KG1 (cell line): ENCODE data around the gene ADAMTS14.
A peak's percentile ranks its signal among the peaks of the same experiment; 100 is the strongest.
"Not testable (repeated sequence)": the region's sequence is repeated elsewhere in the genome, so short reads cannot be mapped to it uniquely, and the experiment has no call there.

Experiments
- DNase-seq: peaks from one replicate; lab custom pipeline; 2025; lab: John Stamatoyannopoulos, UW

ADAMTS14 gene

DNA sequence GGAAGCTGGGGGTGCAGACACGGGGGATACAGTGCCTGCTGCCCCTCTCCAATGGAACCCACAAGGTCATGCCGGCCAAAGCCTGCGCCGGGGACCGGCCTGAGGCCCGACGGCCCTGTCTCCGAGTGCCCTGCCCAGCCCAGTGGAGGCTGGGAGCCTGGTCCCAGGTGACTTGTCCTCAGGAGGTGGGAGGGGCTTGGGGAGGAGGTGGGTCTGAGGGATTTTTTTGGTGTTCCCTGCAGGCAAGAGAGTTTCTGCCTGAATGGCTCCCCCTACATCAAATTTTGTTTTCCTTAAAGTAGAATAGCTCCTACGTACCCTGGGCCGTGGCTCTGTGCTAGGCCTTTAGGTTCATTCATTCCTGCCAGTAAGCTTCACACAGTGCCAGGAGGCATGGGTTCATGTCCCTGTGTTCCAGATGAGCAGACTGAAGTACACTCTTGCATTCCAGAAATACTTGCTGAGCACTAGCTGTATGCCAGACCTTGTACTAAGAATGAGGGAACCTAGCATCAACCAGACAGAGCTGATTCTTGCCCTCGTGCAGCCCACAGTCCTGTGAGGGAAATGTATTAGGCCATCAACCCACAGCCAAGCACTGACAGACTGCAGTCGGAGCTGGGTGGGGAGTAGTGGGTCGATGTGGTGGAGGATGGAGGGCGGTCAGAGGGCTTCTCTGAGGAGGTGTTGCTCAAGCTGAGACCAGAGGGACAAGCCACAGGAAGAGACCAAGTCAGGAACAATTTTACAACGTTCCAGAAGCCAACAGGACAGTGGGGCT is 81.7 kb downstream of the ADAMTS14 start:
- no peak for DNase-seq

DNA sequence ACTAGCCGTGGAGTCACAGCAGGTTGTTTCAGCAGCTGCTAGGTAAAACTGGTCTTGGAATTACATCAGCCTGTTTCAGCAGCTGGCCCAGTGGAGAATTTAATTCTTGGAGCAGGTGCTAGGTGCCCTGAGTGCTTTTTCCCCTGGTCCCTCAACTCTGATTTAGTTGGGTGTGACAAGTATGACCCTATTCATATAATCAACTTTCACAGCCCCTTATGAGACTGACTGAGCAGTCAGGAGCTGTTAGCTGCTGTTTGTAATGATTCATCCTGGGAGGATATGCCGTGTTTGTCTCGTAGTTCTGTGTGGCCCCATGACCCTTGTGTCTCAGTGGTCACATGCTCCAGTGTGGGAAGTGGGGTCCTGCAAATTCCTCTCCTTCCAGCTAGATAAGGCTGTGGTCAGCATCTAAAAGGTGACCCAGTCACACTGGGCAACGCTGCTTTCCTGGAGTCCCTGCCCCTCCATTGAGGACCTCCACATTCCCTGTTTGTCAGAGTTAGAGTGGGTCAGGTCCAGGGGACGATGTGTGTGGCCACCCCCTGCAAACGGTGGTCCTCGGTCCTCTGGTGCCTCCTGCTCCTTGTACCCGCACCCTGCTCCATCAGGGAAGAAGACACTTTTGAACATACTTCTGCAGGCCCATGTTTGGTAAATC is 84.5 kb downstream of the ADAMTS14 start:
- DNase-seq: no peak

DNA sequence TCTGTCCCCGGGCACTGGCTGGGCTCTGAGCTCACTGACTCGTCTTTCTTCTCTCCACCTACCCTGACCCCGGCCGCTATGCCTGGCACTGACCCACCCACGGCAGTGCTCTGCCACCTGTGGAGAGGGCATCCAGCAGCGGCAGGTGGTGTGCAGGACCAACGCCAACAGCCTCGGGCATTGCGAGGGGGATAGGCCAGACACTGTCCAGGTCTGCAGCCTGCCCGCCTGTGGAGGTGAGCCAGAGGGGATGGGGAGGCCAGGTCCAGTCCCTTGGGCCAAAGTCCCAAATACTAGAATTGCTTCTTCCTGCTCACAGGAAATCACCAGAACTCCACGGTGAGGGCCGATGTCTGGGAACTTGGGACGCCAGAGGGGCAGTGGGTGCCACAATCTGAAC is 85.5 kb downstream of the ADAMTS14 start:
- no peak for DNase-seq

DNA sequence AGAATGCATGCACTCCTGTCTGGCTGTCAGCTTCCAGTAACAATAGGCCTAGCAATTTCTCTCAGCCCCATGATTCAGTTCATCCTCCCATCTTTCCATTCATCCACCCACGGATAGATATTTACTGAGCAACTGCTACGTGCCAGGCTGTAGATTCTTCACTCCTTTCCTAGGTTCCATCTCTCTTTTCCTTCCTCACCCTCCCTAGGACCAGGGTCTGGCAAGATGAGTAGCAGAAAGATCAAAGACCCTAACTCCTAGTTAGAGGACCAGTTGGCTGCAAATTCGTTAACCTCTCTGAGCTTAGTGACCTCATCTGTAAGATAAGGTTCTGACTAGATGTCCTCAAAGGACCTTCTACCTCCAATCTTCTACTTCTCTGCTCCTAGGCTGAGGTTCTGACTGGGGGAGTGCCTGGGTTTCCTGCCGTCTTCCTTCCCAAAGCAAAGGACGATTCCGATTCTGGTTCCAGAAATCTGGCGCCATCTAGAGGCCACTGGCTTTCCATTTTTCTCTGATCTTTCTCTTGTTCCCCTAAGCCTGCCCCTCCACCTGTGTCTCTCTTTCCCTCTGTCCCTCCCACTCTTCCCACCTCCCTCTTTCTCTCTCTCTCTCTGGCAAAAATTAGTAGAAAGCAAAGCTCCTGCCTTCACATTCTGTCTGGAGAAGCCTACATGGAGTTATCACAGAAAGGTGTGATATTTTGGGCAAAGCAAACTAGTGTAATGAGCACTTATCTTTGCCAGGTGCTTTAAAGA is 86.6 kb downstream of the ADAMTS14 start:
- peak; percentile 28 for DNase-seq

DNA sequence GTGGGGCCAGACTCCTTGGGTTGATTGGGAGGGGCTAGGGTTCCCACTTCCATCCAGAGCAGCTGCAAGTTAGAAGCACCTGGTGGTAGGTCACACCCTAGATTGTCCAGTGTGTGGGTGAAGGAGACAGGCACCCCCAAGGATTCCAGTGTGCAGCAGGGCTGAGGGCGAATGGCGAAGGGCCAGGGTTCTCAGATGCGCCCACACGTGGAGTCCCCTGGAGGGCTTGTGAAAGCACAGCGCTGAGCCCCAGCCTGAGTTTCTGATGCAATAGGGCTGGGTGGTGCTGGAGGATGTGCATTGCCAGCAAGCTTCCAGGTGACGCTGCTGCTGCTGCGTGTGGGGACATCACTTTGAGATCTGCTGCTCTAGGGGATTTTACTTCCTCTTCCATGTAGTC is 87.5 kb downstream of the ADAMTS14 start:
- no peak for DNase-seq

DNA sequence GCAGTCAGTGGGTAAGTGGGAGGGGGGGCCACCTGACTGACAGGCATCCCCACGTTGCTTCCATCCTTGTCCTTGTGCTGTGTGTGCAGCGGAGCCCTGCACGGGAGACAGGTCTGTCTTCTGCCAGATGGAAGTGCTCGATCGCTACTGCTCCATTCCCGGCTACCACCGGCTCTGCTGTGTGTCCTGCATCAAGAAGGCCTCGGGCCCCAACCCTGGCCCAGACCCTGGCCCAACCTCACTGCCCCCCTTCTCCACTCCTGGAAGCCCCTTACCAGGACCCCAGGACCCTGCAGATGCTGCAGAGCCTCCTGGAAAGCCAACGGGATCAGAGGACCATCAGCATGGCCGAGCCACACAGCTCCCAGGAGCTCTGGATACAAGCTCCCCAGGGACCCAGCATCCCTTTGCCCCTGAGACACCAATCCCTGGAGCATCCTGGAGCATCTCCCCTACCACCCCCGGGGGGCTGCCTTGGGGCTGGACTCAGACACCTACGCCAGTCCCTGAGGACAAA is 88.0 kb downstream of the ADAMTS14 start:
- DNase-seq: no peak

DNA sequence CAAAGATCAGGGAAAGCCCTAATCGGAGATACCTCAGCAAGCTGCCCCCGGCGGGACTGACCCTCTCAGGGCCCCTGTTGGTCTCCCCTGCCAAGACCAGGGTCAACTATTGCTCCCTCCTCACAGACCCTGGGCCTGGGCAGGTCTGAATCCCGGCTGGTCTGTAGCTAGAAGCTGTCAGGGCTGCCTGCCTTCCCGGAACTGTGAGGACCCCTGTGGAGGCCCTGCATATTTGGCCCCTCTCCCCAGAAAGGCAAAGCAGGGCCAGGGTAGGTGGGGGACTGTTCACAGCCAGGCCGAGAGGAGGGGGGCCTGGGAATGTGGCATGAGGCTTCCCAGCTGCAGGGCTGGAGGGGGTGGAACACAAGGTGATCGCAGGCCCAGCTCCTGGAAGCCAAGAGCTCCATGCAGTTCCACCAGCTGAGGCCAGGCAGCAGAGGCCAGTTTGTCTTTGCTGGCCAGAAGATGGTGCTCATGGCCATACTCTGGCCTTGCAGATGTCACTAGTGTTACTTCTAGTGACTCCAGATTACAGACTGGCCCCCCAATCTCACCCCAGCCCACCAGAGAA is 88.8 kb downstream of the ADAMTS14 start:
- DNase-seq: no peak

DNA sequence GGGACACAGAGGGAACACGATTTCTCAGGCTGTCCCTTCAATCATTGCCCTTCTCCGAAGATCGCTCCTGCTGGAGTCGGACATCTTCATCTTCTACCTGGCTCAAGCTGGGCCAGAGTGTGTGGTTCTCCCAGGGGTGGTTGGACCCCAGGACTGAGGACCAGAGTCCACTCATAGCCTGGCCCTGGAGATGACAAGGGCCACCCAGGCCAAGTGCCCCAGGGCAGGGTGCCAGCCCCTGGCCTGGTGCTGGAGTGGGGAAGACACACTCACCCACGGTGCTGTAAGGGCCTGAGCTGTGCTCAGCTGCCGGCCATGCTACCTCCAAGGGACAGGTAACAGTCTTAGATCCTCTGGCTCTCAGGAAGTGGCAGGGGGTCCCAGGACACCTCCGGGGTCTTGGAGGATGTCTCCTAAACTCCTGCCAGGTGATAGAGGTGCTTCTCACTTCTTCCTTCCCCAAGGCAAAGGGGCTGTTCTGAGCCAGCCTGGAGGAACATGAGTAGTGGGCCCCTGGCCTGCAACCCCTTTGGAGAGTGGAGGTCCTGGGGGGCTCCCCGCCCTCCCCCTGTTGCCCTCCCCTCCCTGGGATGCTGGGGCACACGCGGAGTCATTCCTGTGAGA is 89.5 kb downstream of the ADAMTS14 start:
- DNase-seq: no peak

DNA sequence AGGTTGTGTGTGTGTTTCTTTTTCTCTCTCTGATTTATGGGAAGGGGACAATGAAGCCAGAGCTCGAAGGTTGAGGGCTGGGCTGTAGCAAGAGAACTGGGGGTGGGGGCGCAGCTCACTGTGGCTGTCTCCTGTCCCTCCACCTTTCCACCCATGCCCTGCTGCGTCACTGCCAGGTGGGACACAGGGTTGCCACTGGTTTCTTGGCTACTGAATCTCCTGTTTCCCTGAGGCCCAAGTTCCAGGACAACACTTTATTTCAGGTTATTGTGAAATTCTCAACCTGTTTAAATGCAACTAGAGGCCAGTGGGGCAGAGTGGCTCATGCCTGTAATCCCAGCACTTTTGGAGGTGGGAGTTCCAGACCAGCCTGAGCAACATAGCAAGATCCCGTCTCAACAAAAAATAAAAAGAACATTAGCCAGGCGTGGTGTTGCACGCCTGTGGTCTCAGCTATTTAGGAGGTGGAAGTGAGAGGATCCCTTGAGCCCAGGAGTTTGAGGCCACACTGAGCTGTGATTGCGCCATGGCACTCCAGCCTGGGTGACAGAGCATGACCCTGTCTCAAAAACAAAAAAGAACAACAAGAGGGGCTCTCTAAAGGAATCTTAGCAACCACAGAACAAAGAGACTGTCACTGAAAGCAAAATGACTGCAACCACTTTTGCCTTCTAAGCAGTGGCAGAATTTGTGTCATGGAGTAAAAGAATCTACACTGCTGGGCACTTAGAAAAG is 90.3 kb downstream of the ADAMTS14 start:
- DNase-seq: no peak

DNA sequence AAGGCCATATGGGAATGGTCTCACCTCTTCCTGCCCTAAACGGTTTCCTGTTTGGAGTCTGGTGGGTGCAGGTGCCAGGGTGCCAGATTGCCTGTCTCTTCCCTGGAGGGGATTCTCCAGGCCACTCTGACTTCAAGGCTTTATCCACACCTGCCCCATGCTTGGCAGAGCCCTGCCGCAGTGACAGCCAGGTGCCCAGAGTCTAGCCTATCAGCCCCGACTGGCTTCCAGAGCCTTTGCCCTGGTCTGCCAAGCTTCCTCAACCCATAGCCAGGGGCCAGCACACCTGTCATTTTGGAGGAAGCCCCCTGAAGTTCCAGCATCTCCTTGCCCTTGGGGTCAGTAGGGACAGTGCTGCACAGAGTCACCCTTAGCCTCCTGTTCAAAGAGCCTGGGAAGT is 91.3 kb downstream of the ADAMTS14 start:
- no peak for DNase-seq

DNA sequence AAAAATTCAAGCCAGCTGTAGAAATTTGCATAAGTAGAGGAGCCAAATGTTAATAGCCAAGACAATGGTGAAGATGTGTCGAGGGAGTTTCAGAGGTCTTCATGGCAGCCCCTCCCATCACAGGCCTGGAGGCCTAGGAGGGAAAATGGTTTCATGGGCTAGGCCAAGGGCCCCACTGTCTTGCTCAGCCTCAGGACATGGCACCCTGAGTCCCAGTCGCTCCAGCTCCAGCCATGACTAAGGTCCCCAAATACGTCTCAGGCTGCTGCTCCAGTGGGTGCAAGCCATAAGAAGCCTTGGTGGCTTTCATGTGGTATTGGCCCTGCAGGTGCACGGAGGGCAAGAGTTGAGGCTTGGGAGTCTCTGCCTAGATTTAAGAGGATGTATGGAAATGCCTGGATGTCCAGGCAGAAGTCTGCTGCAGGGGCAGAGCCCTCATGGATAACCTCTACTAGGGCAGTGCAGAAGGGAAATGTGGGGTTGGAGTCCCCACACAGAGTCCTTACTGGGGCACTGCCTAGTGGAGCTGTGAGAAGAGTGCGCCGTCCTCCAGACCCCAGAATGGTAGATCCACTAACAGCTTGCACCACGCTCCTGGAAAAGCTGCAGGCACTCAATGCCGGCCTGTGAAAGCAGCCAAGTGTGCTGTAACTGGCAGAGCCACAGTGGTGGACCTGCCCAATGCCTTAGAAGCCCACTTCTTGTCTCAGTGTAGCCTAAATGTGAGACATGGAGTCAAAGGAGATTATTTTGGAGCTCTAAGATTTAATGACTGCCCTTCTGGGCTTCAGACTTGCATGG is 93.7 kb downstream of the ADAMTS14 start:
- DNase-seq: no peak

DNA sequence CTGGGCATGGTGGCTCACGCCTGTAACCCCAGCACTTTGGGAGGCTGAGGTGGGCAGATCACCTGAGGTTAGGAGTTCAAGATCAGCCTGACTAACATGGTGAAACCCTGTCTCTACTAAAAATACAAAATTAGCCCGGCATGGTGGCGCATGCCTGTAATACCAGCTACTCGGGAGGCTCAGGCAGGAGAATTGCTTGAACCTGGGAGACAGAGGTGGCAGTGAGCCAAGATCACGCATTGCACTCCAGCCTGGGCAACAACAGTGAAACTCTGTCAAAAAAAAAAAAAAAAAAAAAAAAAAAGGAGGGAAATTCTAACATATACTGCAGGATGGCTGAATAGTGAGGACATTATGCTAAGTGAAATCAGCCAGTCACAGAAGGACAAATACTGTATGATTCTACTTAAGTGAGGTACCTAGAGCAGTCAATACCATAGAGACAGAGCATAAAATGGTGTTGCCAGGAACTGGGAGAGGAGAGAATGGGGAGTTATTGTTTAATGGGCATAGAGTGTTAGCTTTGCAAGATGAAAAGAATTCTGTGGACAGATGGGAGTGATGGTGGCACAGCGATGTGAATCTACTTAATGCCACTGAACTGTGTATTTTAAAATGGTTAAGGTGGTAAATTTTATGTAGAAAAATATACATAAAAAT is 95.8 kb downstream of the ADAMTS14 start:
- DNase-seq: not testable (repeated sequence)

DNA sequence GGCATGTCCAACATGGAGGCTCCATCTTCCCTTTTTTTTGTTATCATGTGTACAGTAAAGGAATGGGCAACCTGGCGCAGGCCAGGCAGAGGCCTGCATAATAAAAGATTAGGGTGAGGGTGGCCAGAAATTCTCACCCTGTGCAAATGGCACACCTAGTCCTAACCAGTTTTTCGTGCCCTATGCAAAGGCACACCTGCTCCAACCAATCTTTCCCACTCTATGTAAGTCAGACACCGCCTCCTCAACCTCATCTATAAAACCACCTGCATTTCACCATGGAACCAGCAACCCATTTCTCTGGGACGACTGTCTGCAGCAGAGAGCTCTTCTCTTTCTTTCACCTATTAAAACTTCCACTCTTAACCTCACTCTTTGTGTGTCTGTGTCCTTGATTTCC is 96.8 kb downstream of the ADAMTS14 start:
- DNase-seq: no peak

DNA sequence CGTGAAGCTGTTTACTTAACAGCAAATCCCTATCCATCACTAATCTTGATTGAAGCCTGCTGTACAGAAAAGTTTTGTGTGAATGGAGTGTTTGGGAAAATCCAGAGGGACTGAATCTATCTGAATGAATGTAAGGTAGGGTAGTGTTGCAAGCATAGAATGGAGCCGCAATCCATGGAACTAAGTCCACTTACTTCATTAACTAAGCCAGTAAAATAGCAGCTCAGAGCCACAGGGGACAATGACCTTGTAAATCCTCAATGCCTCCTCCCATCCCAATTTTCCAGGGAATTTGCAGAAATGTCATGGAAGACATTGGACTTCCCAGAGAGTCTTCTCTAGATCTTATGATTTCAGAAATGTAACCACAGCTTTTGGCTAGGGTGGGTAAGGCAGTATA is 97.7 kb downstream of the ADAMTS14 start:
- DNase-seq: no peak

DNA sequence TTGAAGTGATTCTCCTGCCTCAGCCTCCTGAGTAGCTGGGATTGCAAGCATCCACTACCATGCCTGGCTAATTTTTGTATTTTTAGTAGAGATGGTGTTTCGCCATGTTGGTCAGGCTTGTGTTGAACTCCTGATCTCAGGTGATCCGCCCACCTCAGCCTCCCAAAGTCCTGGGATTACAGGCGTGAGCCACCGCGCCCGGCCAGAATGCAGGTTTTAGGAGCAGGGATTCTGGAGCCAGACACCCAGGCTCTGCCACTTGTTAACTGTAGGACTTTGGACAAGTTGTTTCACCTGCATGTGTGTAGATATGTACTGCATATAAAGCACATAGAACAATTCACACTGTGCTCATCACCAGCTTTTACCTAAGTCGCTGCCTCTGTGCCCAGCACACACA is 98.2 kb downstream of the ADAMTS14 start:
- DNase-seq: not testable (repeated sequence)

DNA sequence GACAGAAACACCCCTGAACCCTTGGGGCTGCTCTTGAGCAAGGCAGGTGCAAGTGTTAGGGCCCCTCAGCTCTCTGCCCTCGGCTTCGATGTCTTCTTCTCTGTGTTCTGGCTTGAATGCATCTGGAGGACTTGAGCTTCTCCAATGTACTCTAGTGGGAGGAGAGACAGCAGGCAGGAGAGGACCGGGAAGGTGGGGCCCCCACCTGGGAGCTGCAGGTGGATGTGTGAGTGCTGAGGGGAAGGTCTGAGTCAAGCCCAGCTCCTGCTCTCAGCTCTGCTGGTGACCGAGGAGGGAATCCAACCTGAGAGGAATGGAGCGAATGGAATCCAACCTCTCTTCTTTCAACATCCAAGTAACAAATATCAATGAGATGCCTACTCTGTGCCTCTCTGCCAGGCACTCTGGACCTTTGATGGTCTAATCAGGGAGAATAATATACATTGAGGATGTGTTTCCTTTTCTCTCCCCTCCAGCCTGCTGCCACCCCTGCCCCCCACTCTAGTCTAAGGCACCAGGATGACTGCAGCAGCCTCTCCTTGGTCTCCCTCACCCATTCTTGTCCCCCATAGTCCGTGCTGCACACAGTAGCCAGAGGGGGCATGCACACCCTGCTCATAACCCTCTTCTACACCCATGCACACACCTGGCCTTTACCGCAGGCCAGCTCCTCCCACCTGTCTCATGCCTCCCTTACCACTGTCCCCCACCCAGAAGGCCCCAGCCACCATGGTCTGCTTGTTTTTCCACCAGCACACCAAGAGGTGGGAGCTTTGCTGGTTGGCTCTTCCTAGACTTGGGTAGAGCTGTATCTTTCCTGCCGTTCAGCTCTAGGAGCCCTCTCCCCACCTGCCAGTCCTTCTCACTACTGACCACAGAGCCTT is 99.2 kb downstream of the ADAMTS14 start:
- no peak for DNase-seq

DNA sequence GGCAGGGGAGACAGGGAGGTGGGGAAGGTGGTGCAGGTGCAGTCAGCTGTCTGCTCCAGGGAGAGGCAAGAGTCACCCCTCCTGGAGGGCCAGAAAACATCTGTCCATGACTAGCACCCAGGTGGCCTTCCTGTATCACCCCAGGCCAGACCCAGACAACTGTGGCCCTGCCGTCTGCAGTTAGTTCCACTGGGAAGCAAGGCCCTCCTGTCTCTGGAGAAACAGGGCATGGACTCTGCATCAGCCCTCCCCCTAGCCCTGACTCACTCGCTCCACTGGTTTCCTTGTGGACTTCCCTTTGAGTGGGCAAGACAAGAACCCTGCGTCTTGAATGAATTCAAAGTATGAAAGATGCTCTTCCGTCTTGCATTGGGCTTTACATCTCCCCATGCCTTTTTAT is 100.3 kb downstream of the ADAMTS14 start:
- no peak for DNase-seq

DNA sequence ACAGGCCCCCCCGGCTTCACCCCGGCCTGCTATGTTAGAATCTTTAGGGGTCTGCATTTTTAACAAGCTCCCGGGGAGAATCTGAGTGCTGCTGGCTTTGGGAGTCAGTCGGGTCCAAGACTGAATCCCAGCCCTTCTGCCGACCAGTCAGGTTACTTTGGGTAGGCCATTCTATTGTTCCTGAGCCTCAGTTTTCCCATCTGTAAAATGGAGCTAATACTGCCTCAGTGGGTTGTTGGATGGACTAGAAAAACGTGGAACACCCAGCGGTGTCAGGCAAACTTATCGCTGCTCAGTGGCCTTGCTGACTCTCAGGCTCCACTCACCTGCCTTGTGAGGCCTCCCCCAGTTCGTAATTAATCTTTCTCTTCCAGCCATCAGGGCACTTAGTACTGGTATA is 101.2 kb downstream of the ADAMTS14 start:
- DNase-seq: no peak
